Measurements from ENCODE around the gene DIAPH1. TPM values are rescaled to one million over a fixed set of nuclear protein-coding genes. Genes with fewer than 3 reads are reported as not detected.

Gene DIAPH1
- total RNA-seq, 2 donors from 2014 or later, result 34.8 to 57.7 TPM

DNA sequence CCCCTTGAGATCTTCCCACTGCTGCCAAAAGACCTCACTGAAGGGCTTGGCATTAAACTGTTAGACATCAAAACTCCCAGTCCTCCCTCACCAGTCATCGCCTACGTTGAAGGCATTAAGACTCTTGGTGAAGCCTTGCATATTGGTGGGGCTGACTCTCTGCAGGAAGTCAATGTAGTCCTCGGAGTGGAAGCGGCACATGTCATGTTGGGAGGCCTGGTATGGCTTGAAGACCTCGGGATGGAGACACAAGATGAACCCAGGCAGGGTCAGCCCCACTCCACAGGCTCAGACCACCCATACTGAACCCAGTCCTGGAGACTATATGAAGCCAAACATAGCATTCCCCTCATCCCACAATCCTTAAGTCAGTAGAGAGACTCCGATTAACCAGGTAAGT is 15.9 kb upstream of the DIAPH1 start:
- intact Hi-C loops (cut with DNase I), result no loop called here
- no peak for DNase-seq (ENCODE audit: low spot score)
- Histone ChIP-seq H3K4me3 (no peak overlapping the region), H3K27me3 (replicated peaks; ENCODE audit: insufficient read depth) (no peaks in the 10 kb centered on the region), H3K9me3 (no peaks in the 10 kb centered on the region), H3K27ac (no peak overlapping the region), H3K36me3 (no peaks in the 10 kb centered on the region), H3K4me1 (replicated peaks) (peaks cover 13% of the 10 kb centered on the region)
- WGBS, result 98% methylated on average over 6 of the region's 6 CpGs
- TF ChIP-seq POLR2A (IDR thresholded peaks at IDR 0.05) (no peak), POLR2AphosphoS5 (IDR thresholded peaks at IDR 0.05) (no peak)
- TF ChIP-seq, protein P1, sequence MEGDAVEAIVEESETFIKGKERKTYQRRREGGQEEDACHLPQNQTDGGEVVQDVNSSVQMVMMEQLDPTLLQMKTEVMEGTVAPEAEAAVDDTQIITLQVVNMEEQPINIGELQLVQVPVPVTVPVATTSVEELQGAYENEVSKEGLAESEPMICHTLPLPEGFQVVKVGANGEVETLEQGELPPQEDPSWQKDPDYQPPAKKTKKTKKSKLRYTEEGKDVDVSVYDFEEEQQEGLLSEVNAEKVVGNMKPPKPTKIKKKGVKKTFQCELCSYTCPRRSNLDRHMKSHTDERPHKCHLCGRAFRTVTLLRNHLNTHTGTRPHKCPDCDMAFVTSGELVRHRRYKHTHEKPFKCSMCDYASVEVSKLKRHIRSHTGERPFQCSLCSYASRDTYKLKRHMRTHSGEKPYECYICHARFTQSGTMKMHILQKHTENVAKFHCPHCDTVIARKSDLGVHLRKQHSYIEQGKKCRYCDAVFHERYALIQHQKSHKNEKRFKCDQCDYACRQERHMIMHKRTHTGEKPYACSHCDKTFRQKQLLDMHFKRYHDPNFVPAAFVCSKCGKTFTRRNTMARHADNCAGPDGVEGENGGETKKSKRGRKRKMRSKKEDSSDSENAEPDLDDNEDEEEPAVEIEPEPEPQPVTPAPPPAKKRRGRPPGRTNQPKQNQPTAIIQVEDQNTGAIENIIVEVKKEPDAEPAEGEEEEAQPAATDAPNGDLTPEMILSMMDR (IDR thresholded peaks at IDR 0.05), result no peak

- peaks cover 13% of the 10 kb centered on the region for H3K4me1 ChIP-seq (replicated peaks)
- 75% methylated on average over 5 of the region's 5 CpGs for WGBS
Observed at GRCh38 chr5:141633871-141634561, 15.2 kb upstream of the DIAPH1 start.

GRCh38 chr5:141632650-141633049 is 13.8 kb upstream of the DIAPH1 start:
- Histone ChIP-seq H3K27me3 (replicated peaks; ENCODE audit: insufficient read depth) (no peaks in the 10 kb centered on the region), H3K9me3 (no peaks in the 10 kb centered on the region), H3K4me1 (replicated peaks) (peaks cover 13% of the 10 kb centered on the region), H3K36me3 (peaks cover 0 to 6% of the 10 kb centered on the region in 2 donors), H3K4me3 (no peak overlapping the region), H3K27ac (no peak overlapping the region)
- WGBS, result 97% methylated on average over 2 of the region's 2 CpGs
- intact Hi-C loops (cut with DNase I), result no loop called here
- no peak for DNase-seq (ENCODE audit: low spot score)
- TF ChIP-seq POLR2A (IDR thresholded peaks at IDR 0.05), result no peak
- TF ChIP-seq, protein P1 (IDR thresholded peaks at IDR 0.05), result no peak
- TF ChIP-seq POLR2AphosphoS5 (IDR thresholded peaks at IDR 0.05), result no peak

More at GRCh38 chr5:141633871-141634561, 15.2 kb upstream of the DIAPH1 start:
- no peak overlapping the region for H3K27ac ChIP-seq
- H3K27me3 ChIP-seq (replicated peaks; ENCODE audit: insufficient read depth), result no peaks in the 10 kb centered on the region
- TF ChIP-seq POLR2AphosphoS5 (IDR thresholded peaks at IDR 0.05), result no peak
- TF ChIP-seq, protein P1 (IDR thresholded peaks at IDR 0.05), result no peak
- TF ChIP-seq POLR2A (IDR thresholded peaks at IDR 0.05), result no peak
- no peak for DNase-seq (ENCODE audit: low spot score)
- H3K36me3 ChIP-seq, result no peaks in the 10 kb centered on the region
- H3K9me3 ChIP-seq, result no peaks in the 10 kb centered on the region
- intact Hi-C loops (cut with DNase I), result no loop called here
- H3K4me3 ChIP-seq, result no peak overlapping the region

DNA sequence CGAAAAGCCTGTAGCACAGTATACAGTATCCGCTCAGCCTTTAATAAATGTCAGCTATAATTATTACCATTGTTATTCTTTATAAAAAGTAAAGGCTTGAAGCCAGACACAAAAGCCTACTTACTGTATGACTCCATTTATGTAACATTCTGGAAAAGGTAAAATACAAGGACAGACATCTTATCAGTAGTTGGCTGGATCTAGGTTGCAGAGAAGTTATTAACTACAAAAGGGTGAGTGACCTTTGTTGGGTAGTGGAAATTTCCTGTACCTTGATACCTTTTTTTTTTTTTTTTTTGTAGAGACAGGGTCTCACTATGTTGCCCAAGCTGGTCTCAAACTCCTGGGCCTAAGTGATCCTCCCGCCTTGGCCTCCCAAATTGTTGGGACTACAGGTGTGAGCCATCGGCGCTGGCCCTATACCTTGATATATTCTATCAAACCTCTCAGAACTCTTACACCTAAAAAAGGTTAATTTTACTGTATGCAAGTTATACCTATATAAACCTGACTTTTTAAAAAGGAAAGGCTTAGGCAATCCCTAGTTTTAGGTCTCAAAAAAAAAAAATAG is 11.9 kb upstream of the DIAPH1 start:
- TF ChIP-seq POLR2AphosphoS5 (IDR thresholded peaks at IDR 0.05), result no peak
- TF ChIP-seq, protein P1 (IDR thresholded peaks at IDR 0.05), result no peak
- Histone ChIP-seq H3K27me3 (replicated peaks; ENCODE audit: insufficient read depth) (no peaks in the 10 kb centered on the region), H3K4me1 (replicated peaks) (peaks cover 11% of the 10 kb centered on the region), H3K9me3 (no peaks in the 10 kb centered on the region), H3K4me3 (no peak overlapping the region), H3K27ac (no peak overlapping the region), H3K36me3 (peaks cover 0 to 10% of the 10 kb centered on the region in 2 donors)
- DNase-seq (ENCODE audit: low spot score), result no peak
- intact Hi-C loops (cut with DNase I), result no loop called here
- 96% methylated on average over 5 of the region's 5 CpGs for WGBS

Data from prostate gland (tissue), 2 donors.